Keratinocyte (primary cell): Measurements from ENCODE around the gene ART4.

Experiments used
- EZH2 ChIP-seq: IDR thresholded peaks from one replicate; pipeline ENCODE4 v1.6.1; 2012; ENCODE audit warnings: inconsistent platforms, mild to moderate bottlenecking, low read length, moderate library complexity
- TF ChIP-seq, protein P1 (sequence below), 3 experiments: IDR thresholded peaks in 1 of 3; conservative IDR thresholded peaks in 1 of 3; optimal IDR thresholded peaks in 1 of 3; 2 replicates in 2 of 3; 3 replicates in 1 of 3; pipeline versions ENCODE3 to v1.5.1; 2011; ENCODE audit warnings: low read length in 3 of 3, mild to moderate bottlenecking in 3 of 3, moderate library complexity in 2 of 3, control low read depth in 1 of 3, inconsistent platforms in 1 of 3; ENCODE audit not compliant: insufficient read depth in 2 of 3; ENCODE audit errors: extremely low read depth in 1 of 3

DNA sequence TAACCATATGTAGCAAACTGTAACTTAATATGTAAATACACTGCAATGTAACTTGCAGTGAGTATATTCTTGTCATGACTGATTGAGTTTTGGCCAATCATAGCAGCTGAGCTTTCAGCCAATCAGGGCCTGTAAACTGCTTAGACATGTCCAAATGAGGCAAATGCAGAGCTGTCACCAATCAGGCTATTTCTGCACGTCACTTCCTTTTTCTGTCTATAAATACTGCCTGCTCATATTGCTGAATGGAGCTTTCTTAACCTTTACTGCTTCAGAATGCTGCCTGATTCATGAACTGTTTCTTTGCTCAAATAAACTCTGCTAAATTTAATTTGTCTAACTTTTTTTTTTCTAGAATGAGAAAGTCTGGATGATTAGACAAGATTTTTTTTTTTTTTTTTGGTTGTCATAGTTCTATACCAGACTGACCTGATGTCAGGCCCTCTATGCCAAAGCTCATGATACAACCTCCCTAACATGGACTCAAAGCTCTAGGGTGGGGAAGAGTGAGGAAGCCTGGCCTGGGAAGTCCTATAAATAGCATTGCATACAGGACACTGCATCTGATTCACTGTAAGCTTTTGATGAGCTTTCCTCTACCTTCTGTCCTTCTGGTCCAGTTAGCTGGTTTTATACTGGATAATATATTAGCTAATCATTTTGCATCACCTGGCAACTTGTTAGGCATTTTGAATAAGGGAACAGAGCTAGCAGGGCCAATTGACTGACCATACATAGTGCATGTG is 30.3 kb upstream of the ART4 start:
- TF ChIP-seq, protein P1, sequence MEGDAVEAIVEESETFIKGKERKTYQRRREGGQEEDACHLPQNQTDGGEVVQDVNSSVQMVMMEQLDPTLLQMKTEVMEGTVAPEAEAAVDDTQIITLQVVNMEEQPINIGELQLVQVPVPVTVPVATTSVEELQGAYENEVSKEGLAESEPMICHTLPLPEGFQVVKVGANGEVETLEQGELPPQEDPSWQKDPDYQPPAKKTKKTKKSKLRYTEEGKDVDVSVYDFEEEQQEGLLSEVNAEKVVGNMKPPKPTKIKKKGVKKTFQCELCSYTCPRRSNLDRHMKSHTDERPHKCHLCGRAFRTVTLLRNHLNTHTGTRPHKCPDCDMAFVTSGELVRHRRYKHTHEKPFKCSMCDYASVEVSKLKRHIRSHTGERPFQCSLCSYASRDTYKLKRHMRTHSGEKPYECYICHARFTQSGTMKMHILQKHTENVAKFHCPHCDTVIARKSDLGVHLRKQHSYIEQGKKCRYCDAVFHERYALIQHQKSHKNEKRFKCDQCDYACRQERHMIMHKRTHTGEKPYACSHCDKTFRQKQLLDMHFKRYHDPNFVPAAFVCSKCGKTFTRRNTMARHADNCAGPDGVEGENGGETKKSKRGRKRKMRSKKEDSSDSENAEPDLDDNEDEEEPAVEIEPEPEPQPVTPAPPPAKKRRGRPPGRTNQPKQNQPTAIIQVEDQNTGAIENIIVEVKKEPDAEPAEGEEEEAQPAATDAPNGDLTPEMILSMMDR (optimal IDR thresholded peaks at IDR 0.05 in 1 of 3, IDR thresholded peaks at IDR 0.05 in 1 of 3, conservative IDR thresholded peaks at IDR 0.05 in 1 of 3; ENCODE audit: extremely low read depth in 1 of 3, insufficient read depth in 2 of 3, low read length in 3 of 3), result no peak
- TF ChIP-seq EZH2, result no peak
